Liver (tissue), 3 donors: ENCODE results near the gene GSTP1.

Source experiments
- CTCF ChIP-seq: fragments of 150-350 bp; IDR thresholded peaks from 2 replicates; pipeline ENCODE4 v1.5.1; 2017; ENCODE audit warnings: improper control_type of control experiment, low read depth, low read length; ENCODE audit not compliant: missing input control
- GABPA ChIP-seq, 2 donors: IDR thresholded peaks in 1 of 2; conservative IDR thresholded peaks in 1 of 2; 2 replicates each; pipeline ENCODE4 v1.6.1; 2016; ENCODE audit warnings: antibody characterized with exemption in 2 of 2, mild to moderate bottlenecking in 1 of 2, moderate library complexity in 1 of 2
- HNF4G ChIP-seq: IDR thresholded peaks from 2 replicates; pipeline ENCODE4 v1.6.1; 2016; ENCODE audit warnings: antibody characterized with exemption
- JUND ChIP-seq, 2 donors: IDR thresholded peaks; 2 replicates each; pipeline ENCODE4 v1.6.1; 2016; ENCODE audit warnings: antibody characterized with exemption in 2 of 2
- MAX ChIP-seq: IDR thresholded peaks from 2 replicates; pipeline ENCODE4 v1.6.1; 2016; ENCODE audit warnings: antibody characterized with exemption
- RAD21 ChIP-seq, 2 donors: IDR thresholded peaks; 2 replicates each; pipeline ENCODE4 v1.6.1; 2016; ENCODE audit warnings: antibody characterized with exemption in 2 of 2, mild to moderate bottlenecking in 2 of 2
- REST ChIP-seq: IDR thresholded peaks from 2 replicates; pipeline ENCODE4 v1.6.1; 2016; ENCODE audit warnings: antibody characterized with exemption, mild to moderate bottlenecking
- RXRA ChIP-seq, 2 donors: IDR thresholded peaks; 2 replicates each; pipeline ENCODE4 v1.6.1; 2017 to 2018; ENCODE audit warnings: antibody characterized with exemption in 2 of 2, mild to moderate bottlenecking in 1 of 2
- SP1 ChIP-seq: IDR thresholded peaks from 2 replicates; pipeline ENCODE4 v1.6.1; 2018; ENCODE audit warnings: antibody characterized with exemption, mild to moderate bottlenecking
- YY1 ChIP-seq: IDR thresholded peaks from 2 replicates; pipeline ENCODE4 v1.6.1; 2016; ENCODE audit warnings: antibody characterized with exemption, mild to moderate bottlenecking
- ZBTB33 ChIP-seq: IDR thresholded peaks from 2 replicates; pipeline ENCODE4 v1.6.1; 2016; ENCODE audit warnings: antibody characterized with exemption
- donor health status: healthy.
- donor health status: healthy.

- TF ChIP-seq GABPA (IDR thresholded peaks at IDR 0.05 in 1 of 2, conservative IDR thresholded peaks at IDR 0.05 in 1 of 2) (no peak), CTCF (no peak), REST (no peak), RXRA (IDR thresholded peaks at IDR 0.05) (no peak), MAX (no peak), ZBTB33 (no peak), JUND (IDR thresholded peaks at IDR 0.05) (no peak), RAD21 (IDR thresholded peaks at IDR 0.05) (no peak), SP1 (no peak), HNF4G (no peak), YY1 (no peak)
These were observed 26.8 kb downstream of the GSTP1 start for GRCh38 chr11:67610302-67610868.
